RWPE1 (cell line): ENCODE results near the gene RNF151.
A peak's percentile ranks its signal among the peaks of the same experiment; 100 is the strongest.

Experiments
- CTCF ChIA-PET: fragments of 350-600 bp; sonication (Branson Sonifier 250); formaldehyde crosslinking; extraction: SDS; loops from one replicate; lab custom pipeline; 2021; lab: Yijun Ruan, JAX
- POLR2A ChIA-PET: fragments of 400-600 bp; formaldehyde crosslinking; extraction: SDS; loops from one replicate; lab custom pipeline; 2020; ENCODE audit warnings: antibody characterized with exemption; ENCODE audit not compliant: low non-redundant PET; lab: Yijun Ruan, JAX
- DNase-seq: peaks from one replicate; pipeline ENCODE4 v3.0.0; 2012; ENCODE audit warnings: low spot score
- H3K27ac ChIP-seq: fragments of 450-650 bp; 2 replicates; pipeline ENCODE4 v1.5.1; 2017
- TF ChIP-seq, protein P1 (sequence below): fragments of 450-650 bp; conservative IDR thresholded peaks from 2 replicates; pipeline ENCODE4 v1.5.1; 2017; ENCODE audit warnings: low read depth, mild to moderate bottlenecking

RNF151 gene

DNA sequence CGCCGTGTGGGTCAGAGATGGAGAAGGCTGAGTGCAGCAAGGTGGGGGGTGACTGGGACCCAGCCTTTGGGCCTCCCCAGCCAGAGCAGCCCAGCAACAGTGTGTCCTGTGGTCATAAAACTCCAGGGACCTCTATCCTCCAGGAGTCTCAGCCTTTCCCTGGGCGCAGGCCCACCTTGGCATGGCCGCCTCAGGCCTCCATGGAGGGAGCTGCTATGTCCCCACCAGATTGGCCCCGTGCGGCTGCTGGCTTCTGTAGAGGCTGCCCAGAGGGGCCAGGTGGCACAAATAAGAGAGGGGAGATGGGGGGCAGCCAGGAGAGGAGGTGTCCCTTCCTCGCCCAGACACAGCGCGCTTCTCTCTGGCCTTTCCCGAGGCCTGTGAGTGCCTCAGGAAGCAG, 20.5 kb downstream of the RNF151 start:
- ChIA-PET CTCF (no interaction called here), POLR2A (no interaction called here)
- TF ChIP-seq, protein P1, sequence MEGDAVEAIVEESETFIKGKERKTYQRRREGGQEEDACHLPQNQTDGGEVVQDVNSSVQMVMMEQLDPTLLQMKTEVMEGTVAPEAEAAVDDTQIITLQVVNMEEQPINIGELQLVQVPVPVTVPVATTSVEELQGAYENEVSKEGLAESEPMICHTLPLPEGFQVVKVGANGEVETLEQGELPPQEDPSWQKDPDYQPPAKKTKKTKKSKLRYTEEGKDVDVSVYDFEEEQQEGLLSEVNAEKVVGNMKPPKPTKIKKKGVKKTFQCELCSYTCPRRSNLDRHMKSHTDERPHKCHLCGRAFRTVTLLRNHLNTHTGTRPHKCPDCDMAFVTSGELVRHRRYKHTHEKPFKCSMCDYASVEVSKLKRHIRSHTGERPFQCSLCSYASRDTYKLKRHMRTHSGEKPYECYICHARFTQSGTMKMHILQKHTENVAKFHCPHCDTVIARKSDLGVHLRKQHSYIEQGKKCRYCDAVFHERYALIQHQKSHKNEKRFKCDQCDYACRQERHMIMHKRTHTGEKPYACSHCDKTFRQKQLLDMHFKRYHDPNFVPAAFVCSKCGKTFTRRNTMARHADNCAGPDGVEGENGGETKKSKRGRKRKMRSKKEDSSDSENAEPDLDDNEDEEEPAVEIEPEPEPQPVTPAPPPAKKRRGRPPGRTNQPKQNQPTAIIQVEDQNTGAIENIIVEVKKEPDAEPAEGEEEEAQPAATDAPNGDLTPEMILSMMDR, result no peak

DNA sequence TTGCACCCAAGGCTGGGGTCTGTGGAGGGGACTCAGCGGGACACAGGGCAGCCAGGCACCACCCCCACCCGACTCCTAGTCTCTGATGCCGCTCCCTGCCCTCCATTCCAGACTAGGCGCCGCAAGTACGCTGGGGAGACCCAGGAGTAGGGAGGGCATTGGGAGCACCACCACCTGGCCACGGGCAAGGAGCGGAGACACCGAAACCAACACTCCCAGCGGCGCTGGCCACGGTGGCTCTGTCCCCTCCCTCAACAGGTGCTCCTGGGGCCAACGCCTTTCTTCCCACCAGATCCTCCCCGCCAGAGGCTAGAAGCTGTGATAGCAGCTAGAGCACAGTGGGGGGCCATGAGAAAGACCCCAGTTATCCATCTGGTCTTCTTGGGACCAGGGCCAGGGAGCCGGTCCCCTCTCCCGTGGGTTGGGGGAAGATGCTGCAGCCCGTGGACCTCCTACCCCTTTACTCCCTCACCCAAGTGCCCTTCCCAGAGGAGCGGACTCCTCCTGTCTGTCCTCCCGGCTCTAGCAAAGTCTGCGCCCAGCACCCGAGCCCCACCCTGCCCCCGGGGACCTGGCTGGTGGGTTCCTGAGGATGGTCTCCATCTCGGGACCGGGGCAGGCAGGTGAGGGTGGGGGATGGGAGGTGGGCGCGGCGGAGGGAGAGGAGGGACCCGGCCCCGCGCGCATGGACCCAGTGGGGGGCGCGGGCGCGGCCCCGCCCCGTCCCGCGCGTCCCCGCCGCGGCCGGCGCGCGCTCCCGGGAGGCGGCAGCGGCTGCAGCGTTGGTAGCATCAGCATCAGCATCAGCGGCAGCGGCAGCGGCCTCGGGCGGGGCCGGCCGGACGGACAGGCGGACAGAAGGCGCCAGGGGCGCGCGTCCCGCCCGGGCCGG, 22.8 kb downstream of the RNF151 start, which contains the start of gene SYNGR3:
Gene SYNGR3 (plus strand): TSS at position 762 of the 892 bp plus-strand sequence. CDS start 133 bp downstream, outside the sequence.
- CTCF ChIA-PET, result no interaction called here

More for the DNA sequence above, 20.5 kb downstream of the RNF151 start:
- H3K27ac ChIP-seq, result peak overlapping the region; percentile 15; the same call in 1 of the 2 replicates
- DNase-seq, result no peak

DNA sequence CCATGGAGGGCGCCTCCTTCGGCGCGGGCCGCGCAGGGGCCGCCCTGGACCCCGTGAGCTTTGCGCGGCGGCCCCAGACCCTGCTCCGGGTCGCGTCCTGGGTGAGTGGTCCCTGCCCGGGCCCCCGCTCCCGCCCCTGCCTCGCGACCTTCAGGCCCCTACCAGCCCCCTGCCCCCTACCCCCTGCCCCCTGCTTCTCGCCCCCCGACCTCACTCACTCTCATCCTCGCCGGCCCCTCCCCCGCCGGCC, 23.4 kb downstream of the RNF151 start:
- CTCF ChIA-PET, result interaction anchor here (0.7 kb wide), 1 partner anchor 750 kb away, joined by 3 read pairs; no protein-coding TSS in a partner anchor

More for the DNA sequence above, 22.8 kb downstream of the RNF151 start, which contains the start of gene SYNGR3:
- TF ChIP-seq, protein P1, result no peak
- DNase-seq, result no peak
- POLR2A ChIA-PET, result no interaction called here
- H3K27ac ChIP-seq, result no peak within 1 kb of the TSS; the same call in 1 of the 2 replicates

DNA sequence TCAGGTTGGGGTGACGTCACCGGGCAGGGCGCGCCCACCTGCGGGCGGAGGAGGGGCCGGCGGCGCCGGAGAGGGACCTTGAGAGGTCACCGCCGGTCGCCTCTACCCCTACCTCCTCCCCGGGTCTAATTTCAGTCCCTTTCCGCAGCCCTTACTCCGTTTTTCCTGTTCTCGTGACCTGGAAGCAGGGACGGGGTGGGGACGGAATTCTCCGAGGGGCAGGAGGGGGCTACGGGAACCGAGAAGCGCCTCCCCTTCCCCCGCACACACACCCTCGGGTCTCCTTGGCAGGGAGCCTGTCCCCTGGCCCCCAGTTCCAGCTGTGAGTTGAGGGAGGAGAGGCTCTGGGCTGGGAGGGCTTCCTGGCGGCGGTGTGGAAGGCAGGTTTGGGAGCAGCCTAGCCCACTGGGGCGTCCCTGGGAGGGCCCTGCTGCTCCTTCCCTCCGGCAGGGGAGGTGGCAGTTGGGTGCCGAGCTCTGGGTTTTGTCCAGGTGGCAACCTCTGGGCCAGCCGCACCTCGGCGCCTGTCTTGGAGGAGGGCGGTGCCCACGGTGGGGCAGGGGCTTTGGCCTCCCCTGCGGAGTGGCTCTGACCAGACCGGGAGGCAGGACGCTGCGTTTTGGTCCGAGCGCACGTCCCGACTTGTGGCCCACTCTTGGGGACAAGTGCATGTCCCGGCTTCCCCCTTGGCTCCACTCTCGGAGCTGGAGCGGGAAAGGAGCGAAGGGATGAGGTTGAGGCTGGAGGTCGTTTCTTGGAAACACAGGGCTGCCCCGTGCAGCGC, 23.9 kb downstream of the RNF151 start:
- ChIA-PET POLR2A (no interaction called here), CTCF (interaction anchor here (0.6 to 0.7 kb wide), 2 partner anchors 525 to 750 kb away, joined by 3 read pairs; no protein-coding TSS in a partner anchor)
- DNase-seq, result no peak
- TF ChIP-seq, protein P1, result no peak
- H3K27ac ChIP-seq, result no peak overlapping the region

More for the DNA sequence above, 23.4 kb downstream of the RNF151 start:
- POLR2A ChIA-PET, result no interaction called here
- DNase-seq, result no peak
- no peak overlapping the region for H3K27ac ChIP-seq
- TF ChIP-seq, protein P1, result no peak

DNA sequence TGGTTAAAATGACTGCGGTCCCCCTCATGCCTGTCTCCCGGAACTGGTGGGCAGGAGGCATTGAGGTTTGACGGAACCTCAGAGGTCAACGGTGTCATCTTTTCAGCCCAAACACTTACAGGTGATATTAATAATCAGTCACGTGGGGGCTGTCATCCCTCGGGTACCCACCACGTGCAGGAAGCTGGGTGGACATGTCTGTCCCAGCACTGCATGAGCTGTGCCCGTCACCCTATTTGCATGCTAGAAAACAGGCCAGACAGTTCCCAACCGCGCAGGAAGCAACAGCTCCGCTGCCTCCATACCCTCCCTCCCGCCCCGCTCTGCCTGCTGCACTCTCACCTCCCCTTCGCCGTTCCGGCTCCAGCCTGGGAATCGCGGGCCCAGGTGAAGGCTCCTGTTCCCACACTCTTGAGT, 24.5 kb downstream of the RNF151 start:
- POLR2A ChIA-PET, result no interaction called here
- CTCF ChIA-PET, result interaction anchor here (0.6 to 0.7 kb wide), 2 partner anchors 164 to 525 kb away, joined by 3 read pairs; partner anchors contain the start of gene TRAF7
- TF ChIP-seq, protein P1, result no peak
- H3K27ac ChIP-seq, result no peak overlapping the region
- DNase-seq, result no peak

DNA sequence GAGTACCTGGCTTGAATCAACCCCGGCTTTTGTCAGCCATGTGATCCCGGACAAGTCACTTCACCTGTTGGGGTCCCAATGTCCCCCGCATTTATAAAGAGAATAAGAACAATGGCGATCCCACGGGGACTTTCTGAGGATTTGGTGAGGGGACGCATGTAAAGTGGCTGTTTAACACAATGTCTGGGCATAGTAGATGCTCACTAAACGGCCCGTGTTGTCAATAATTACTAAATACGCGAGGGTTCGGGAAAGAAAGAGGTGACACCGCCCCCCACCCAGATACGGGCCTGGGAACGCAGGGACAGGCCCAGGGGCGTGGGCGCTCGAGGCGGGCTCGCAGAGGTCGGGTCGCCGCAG, 24.9 kb downstream of the RNF151 start:
- ChIA-PET POLR2A (no interaction called here), CTCF (interaction anchor here (0.7 kb wide), 1 partner anchor 164 kb away, joined by 3 read pairs; the partner anchor contains the start of gene TRAF7)
- TF ChIP-seq, protein P1, result no peak
- DNase-seq, result no peak
- peak overlapping the region; percentile 71 for H3K27ac ChIP-seq
